Coronary artery (tissue), 2 donors: ENCODE results near the gene TAS2R41.

Source experiments
- DNase-seq: peaks from one replicate; pipeline ENCODE4 v3.0.0-alpha.2; 2017; ENCODE audit warnings: low spot score
- H3K27ac ChIP-seq, 2 donors: fragments of 200-600 bp; sonication (generic); one replicate each; pipeline ENCODE4 v1.5.1; 2016 to 2019
- H3K4me3 ChIP-seq: fragments of 200-600 bp; sonication (generic); 2 replicates; pipeline ENCODE4 v1.5.1; 2016; ENCODE audit warnings: mild to moderate bottlenecking, moderate library complexity
- TF ChIP-seq, protein P1 (sequence below): fragments of 200-600 bp; sonication (generic); IDR thresholded peaks from one replicate; pipeline ENCODE4 v1.5.1; 2019; ENCODE audit warnings: antibody characterized with exemption

TAS2R41 gene

DNA sequence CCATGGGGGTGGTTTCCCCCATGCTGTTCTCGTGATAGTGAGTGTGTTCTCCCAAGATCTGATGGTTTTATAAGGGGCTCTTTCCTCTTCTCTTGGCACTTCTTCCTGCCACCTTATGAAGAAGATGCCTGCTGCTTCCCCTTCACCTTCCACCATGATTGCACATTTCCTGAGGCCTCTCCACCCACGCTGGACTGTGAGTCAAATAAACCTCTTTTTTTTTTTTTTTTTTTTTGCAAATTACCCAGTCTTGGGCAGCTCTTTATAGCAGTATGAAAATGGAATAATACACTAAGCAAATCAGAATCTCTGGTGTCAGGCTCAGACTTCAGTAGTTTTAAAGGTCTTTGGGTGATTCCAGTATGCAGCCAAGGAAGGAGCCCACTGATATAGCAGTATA lies 28.2 kb downstream of the TAS2R41 start:
- no peak overlapping the region for H3K4me3 ChIP-seq
- no peak overlapping the region for H3K27ac ChIP-seq
- TF ChIP-seq, protein P1, sequence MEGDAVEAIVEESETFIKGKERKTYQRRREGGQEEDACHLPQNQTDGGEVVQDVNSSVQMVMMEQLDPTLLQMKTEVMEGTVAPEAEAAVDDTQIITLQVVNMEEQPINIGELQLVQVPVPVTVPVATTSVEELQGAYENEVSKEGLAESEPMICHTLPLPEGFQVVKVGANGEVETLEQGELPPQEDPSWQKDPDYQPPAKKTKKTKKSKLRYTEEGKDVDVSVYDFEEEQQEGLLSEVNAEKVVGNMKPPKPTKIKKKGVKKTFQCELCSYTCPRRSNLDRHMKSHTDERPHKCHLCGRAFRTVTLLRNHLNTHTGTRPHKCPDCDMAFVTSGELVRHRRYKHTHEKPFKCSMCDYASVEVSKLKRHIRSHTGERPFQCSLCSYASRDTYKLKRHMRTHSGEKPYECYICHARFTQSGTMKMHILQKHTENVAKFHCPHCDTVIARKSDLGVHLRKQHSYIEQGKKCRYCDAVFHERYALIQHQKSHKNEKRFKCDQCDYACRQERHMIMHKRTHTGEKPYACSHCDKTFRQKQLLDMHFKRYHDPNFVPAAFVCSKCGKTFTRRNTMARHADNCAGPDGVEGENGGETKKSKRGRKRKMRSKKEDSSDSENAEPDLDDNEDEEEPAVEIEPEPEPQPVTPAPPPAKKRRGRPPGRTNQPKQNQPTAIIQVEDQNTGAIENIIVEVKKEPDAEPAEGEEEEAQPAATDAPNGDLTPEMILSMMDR, result no peak
- no peak for DNase-seq

DNA sequence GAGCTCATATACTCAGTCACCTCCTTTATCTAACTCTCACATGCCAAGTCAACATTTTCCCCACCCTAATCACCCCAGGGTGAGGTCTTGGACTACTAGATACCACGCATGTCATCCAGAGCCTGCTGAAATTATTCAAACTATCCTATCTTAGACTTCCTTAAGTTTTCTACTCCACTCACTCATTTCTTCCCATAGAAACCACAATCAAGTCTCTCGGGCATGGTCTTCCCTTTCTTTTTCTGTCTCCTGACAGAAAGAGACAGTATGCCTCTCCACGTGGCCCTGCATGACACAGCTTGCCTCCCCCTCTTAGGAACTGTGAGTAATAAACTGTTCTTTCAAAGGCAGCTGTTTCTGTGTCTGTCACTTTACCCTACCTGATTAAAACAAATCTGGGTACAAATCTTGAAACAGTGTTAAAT lies 29.4 kb downstream of the TAS2R41 start:
- Histone ChIP-seq H3K4me3 (no peak overlapping the region), H3K27ac (no peak overlapping the region)
- DNase-seq, result no peak
- TF ChIP-seq, protein P1, result no peak

DNA sequence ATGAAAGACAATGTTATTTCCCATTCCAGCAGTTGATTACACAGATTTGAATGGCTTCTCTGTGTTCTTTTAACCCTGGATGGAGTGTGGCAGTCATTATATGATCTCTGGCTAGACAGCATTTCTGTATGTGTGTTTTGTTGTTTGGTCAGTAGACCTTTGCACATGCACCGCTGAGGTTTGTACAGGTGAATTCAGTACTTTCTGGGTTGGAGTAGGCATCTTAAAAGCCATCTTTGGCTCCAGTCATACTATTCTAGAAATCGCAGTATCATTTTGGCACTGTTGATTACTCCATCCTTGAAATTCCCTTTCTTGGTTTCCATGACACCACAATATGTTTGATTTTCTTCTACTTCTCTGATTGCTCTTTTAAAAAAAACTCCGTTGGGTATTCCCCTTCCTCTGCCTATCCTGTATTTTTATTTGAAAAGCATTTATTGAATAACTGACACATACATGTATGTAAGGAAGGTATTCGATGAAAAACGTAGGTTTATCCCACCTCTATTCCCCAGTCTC lies 29.9 kb downstream of the TAS2R41 start:
- Histone ChIP-seq H3K27ac (no peak overlapping the region), H3K4me3 (no peak overlapping the region)
- TF ChIP-seq, protein P1, result no peak
- no peak for DNase-seq

DNA sequence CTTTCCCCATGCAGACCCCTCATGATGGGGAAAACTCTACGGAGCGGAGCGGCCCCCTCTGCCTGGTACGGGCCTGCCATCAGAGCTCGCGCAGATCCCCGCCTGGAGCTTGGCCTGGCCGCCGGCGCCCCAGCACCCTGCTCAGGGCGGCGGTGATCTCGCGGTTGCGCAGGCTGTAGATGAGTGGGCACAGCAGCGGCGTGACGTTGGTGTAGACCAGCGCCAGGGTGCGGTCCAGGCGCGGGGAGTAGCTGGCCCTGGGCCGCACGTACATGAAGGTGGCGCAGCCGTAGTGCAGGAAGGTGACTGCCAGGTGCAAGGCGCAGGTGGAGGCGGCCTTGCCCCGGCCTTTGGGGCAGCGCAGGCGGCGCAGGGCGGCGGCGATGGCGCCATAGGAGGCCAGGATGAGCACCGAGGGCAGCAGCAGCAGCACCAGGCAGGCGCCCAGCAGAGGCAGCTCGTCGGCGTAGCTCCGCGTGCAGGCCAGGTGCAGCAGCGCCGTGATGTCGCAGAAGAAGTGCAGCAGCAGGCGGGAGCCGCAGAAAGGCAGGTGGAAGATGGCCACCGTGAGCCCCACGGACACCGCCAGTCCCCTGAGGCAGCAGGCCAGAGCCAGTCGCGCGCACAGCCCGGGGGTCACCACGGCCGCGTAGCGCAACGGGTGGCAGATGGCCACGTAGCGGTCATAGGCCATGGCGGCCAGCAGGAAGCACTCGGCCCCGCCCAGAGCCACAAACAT lies 33.4 kb downstream of the TAS2R41 start:
- H3K27ac ChIP-seq, result no peak overlapping the region
- no peak overlapping the region for H3K4me3 ChIP-seq
- TF ChIP-seq, protein P1, result no peak
- no peak for DNase-seq

DNA sequence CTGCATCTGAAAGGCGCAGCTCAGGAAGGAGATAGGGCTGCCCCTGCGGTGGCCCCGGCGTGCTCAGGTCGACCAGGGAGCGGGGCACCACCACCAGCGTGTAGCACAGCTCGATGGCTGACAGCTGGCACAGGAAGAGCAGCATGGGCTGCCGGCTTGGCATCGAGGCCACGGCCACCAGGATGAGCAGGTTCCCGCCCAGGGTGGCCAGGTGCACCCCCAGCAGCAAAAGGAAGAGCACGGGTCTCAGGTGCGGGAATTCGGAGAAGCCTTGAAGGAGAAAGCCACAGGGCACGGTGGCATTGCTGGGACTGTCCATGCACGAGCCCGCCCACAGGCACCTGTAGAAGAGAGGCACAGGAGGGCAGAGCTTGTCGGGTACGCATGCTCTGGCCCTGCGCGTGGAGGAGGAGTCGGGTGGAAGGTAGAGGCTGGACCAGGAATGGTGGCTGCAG lies 33.9 kb downstream of the TAS2R41 start:
- Histone ChIP-seq H3K4me3 (no peak overlapping the region), H3K27ac (no peak overlapping the region)
- no peak for DNase-seq
- TF ChIP-seq, protein P1, result no peak

DNA sequence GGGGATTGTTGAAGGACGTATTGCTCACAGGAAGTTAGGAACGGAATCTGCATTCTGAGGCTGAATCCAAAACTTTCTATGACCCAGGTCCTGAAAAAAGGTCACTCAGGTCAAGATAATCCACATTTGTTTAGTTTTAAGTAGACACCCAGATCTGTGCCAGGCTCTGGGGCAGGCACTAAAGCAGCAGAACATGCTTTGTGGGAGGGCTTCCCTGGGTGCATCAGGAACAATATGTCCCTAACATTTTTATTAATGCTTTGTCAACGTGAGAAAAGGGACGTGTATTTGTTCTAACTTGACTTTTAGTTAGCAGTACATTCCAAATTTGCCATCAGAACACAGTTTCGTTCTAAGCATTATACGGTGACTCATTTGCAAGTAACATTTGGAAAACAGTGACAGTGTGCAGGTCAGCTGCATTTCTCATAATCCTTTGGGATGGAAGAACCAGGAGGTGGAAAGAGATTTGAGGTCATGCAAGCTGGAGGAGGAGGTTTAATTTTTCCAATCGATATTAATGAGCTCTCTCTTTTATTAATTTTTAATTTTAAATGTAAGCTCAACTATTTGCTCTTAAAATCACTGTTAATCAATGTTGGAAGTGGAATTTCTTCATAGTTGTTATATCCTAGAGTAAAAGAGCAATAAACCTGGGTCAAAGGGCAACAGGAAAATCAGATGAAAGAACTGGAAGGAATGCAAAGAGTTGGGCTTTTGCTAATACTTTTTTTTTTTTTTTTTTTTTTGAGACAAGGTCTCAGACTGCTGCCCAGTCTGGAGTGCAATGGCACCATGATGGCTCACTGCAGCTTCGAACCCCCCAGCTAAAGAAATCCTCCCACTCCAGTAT lies 35.0 kb downstream of the TAS2R41 start:
- Histone ChIP-seq H3K4me3 (no peak overlapping the region), H3K27ac (no peak overlapping the region)
- no peak for DNase-seq
- TF ChIP-seq, protein P1, result no peak
